Prostate gland (tissue), 2 donors: ENCODE measurements around the gene SLC16A8.

ENCODE experiments used
- CTCF ChIP-seq, 4 experiments: fragments of 200-600 bp in 2 of 4; fragments of 450-650 bp in 2 of 4; sonication (generic) in 2 of 4; IDR thresholded peaks; 1 replicate in 3 of 4; 2 replicates in 1 of 4; pipeline ENCODE4 v1.5.1; 2016 to 2019; ENCODE audit warnings: antibody characterized with exemption in 4 of 4, mild to moderate bottlenecking in 2 of 4, moderate library complexity in 2 of 4
- POLR2A ChIP-seq: fragments of 450-650 bp; IDR thresholded peaks from one replicate; pipeline ENCODE4 v1.6.1; 2016; ENCODE audit warnings: antibody characterized with exemption, mild to moderate bottlenecking
- POLR2AphosphoS5 ChIP-seq: sonication (generic); formaldehyde crosslinking; IDR thresholded peaks from one replicate; pipeline ENCODE4 v1.6.1; 2017; ENCODE audit warnings: antibody characterized with exemption

DNA sequence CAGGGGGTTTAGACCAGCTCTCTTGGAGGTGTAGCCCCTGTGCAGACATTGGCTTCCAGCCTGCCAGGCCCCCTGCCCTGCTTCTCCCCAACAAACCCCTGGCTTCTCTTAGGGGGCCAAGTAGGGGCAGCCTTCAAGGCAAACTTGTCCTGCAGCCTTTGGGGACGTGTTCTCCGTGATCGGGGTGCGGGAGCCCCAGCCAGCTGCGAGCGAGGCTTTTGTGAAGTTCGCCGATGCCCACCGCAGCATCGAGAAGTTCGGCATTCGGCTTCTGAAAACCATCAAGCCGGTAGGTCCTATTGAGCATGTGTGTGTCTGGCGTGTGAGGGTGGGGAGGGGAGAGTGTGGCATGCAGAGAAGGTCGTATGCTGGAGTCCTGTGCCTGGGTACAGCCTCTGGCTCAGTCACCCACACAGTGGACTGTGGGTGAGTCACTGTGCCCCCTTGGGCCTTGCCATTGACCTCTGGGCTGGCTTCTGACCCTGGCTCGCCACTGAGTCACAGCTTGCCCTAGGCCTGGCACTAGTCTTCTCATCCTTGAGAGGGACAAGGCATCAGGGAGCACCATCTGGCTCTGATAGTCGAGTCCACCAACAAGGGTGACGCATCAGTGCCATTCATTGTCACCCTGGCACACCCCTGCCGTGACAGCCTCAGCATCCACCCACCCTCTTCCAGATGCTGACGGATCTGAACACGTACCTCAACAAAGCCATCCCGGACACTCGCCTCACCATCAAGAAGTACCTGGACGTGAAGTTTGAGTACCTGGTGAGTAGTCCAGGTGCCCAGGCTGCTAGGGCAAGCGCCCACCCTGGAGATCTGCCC, 11.4 kb downstream of the SLC16A8 start:
- no peak for TF ChIP-seq CTCF (IDR thresholded peaks at IDR 0.05)
- TF ChIP-seq POLR2A: no peak
- TF ChIP-seq POLR2AphosphoS5: no peak
